ENCODE results near the gene INTS11.

The INTS11 gene

DNA sequence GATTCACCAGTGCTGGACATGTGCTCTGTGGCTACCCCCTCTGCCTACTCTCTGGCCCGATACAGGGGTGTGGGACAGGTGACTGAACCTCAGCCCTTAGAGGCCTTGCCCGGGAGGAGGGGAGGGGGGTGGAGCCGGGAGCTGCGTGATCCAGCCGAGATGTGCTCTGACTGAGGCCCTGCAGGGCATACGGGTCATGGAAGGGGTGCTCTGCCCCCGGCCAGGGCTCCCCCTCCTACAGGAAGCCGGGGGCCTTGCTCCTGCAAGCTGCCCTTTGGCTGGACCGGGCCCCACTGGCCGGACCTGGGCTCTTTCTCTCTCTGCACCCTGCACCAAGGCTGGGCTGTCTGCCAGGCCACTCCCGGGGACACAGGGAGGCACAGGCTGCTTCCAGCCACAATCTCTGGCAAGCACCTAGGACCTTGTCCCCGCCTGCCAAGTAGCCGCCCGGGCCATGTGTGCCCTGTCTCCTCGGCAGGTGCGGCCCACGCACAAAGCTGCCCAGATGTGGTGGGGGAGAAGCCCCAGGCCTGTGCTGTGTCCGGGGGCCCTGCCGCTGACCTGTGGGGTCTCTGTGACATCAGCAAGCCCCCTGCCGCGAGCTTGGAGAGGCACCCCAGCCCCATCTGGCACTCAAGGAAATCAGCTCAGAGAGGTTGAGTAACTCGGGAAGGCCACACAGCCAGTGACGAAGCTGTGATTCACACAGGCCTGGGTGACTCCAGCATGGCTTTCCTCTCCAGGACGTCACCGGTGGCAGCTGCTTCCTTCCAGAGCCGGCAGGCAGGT lies 42.7 kb downstream of the INTS11 start:
- no peaks in the 10 kb centered on the region for H3K36me3 ChIP-seq (ENCODE audit: insufficient read depth, low read length)
- TF ChIP-seq FOXP2 (optimal IDR thresholded peaks at IDR 0.05; ENCODE audit: control extremely low read depth, extremely low read length, insufficient read depth) (no peak), EZH2 (IDR thresholded peaks at IDR 0.05) (no peak), POLR2AphosphoS5 (IDR thresholded peaks at IDR 0.05; ENCODE audit: borderline replicate concordance, low read depth, low read length) (no peak)
- no peak overlapping the region for H3K4me3 ChIP-seq
- no peaks in the 10 kb centered on the region for H3K9me3 ChIP-seq (ENCODE audit: low read depth, low read length)
- H3K27ac ChIP-seq = no peak overlapping the region
- no peak overlapping the region for H3K9ac ChIP-seq (ENCODE audit: insufficient read length)
- DNase-seq (ENCODE audit: low read depth, low spot score) = no peak

DNA sequence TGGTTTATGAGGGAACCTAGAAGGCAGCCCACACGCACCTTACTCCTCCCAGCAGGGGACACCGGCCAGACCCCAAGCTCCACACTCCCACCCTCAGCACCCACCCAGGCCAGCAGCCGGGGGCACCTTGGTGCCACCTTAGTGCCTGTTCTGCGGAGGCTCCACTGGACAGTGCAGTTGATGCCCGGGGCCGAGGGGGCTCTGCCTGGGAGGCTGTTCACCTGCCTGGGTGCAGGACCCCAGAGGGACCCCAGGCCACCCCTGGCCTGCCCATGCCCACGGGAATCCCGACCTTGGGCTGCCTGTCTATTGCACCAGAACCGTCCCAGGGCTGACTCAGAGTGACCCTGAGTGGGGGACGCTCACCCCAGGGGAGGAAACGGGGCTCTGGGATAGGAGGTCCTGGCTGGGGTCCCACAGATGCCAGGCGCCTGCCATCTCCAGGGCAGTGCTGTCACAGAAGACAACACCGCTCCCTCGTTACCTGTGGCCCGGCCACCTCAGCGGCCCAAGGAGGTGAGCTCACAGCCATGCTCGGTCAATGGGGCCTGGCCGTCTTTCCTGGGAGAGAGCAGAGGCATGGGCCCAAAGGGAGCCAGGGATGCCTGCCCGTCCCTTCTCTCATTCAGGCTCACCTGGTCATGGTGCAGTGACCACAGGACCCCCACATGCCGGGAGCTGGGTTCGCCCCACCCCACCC lies 43.5 kb downstream of the INTS11 start:
- DNase-seq (ENCODE audit: low read depth, low spot score) = no peak

GRCh38 chr1:1279028-1279427 lies 45.4 kb downstream of the INTS11 start:
- Histone ChIP-seq H3K4me3 (no peak overlapping the region), H3K36me3 (ENCODE audit: insufficient read depth, low read length) (no peaks in the 10 kb centered on the region), H3K9me3 (ENCODE audit: low read depth, low read length) (no peaks in the 10 kb centered on the region), H3K9ac (ENCODE audit: insufficient read length) (no peak overlapping the region), H3K27ac (no peak overlapping the region)
- TF ChIP-seq EZH2 (IDR thresholded peaks at IDR 0.05) = no peak
- DNase-seq (ENCODE audit: low read depth, low spot score) = no peak

More for the DNA sequence above, 43.5 kb downstream of the INTS11 start:
- no peaks in the 10 kb centered on the region for H3K36me3 ChIP-seq (ENCODE audit: insufficient read depth, low read length)
- no peaks in the 10 kb centered on the region for H3K9me3 ChIP-seq (ENCODE audit: low read depth, low read length)
- no peak for TF ChIP-seq POLR2AphosphoS5 (IDR thresholded peaks at IDR 0.05; ENCODE audit: borderline replicate concordance, low read depth, low read length)
- TF ChIP-seq FOXP2 (optimal IDR thresholded peaks at IDR 0.05; ENCODE audit: control extremely low read depth, extremely low read length, insufficient read depth) = no peak
- TF ChIP-seq EZH2 (IDR thresholded peaks at IDR 0.05) = no peak
- no peak overlapping the region for H3K4me3 ChIP-seq
- H3K27ac ChIP-seq = no peak overlapping the region
- no peak overlapping the region for H3K9ac ChIP-seq (ENCODE audit: insufficient read length)

GRCh38 chr1:1278620-1279019 lies 45.8 kb downstream of the INTS11 start:
- Histone ChIP-seq H3K27ac (no peak overlapping the region), H3K36me3 (ENCODE audit: insufficient read depth, low read length) (no peaks in the 10 kb centered on the region), H3K4me3 (no peak overlapping the region), H3K9me3 (ENCODE audit: low read depth, low read length) (no peaks in the 10 kb centered on the region), H3K9ac (ENCODE audit: insufficient read length) (no peak overlapping the region)
- DNase-seq (ENCODE audit: low read depth, low spot score) = no peak
- no peak for TF ChIP-seq POLR2AphosphoS5 (IDR thresholded peaks at IDR 0.05; ENCODE audit: borderline replicate concordance, low read depth, low read length)
- TF ChIP-seq EZH2 (IDR thresholded peaks at IDR 0.05) = no peak
- no peak for TF ChIP-seq FOXP2 (optimal IDR thresholded peaks at IDR 0.05; ENCODE audit: control extremely low read depth, extremely low read length, insufficient read depth)

DNA sequence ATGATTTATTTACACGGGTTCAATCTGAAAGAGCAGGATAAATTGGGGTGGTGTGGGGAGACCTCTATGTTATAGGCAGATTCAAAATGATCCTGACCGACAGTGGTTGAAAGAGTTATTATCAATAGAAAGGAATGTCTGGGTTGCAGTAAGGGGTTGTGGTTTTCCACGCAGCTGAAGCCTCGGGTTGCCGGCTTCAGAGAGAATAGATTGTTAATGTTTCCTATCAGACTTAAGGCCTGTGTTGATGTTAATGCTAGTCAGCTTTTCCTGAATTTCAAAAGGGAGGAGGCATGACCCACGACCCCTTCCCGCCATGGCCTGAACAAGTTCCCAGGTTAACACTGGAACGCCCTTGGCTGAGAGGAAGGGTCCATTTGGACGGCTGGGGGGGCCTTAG lies 48.6 kb downstream of the INTS11 start:
- H3K9ac ChIP-seq (ENCODE audit: insufficient read length) = no peak overlapping the region
- peaks cover 12% of the 10 kb centered on the region for H3K36me3 ChIP-seq (ENCODE audit: insufficient read depth, low read length)
- no peak for TF ChIP-seq POLR2AphosphoS5 (IDR thresholded peaks at IDR 0.05; ENCODE audit: borderline replicate concordance, low read depth, low read length)
- no peak for TF ChIP-seq EZH2 (IDR thresholded peaks at IDR 0.05)
- no peak for TF ChIP-seq FOXP2 (optimal IDR thresholded peaks at IDR 0.05; ENCODE audit: control extremely low read depth, extremely low read length, insufficient read depth)
- H3K9me3 ChIP-seq (ENCODE audit: low read depth, low read length) = no peaks in the 10 kb centered on the region
- H3K4me3 ChIP-seq = no peak overlapping the region
- no peak overlapping the region for H3K27ac ChIP-seq
- DNase-seq (ENCODE audit: low read depth, low spot score) = no peak

- H3K9me3 ChIP-seq (ENCODE audit: low read depth, low read length) = no peaks in the 10 kb centered on the region
- H3K4me3 ChIP-seq = peak overlapping the region; percentile 92
- H3K36me3 ChIP-seq (ENCODE audit: insufficient read depth, low read length) = peaks cover 13% of the 10 kb centered on the region
- H3K27ac ChIP-seq = no peak overlapping the region
- TF ChIP-seq EZH2 (IDR thresholded peaks at IDR 0.05) = no peak
- TF ChIP-seq FOXP2 (optimal IDR thresholded peaks at IDR 0.05; ENCODE audit: control extremely low read depth, extremely low read length, insufficient read depth) = no peak
- no peak for TF ChIP-seq POLR2AphosphoS5 (IDR thresholded peaks at IDR 0.05; ENCODE audit: borderline replicate concordance, low read depth, low read length)
- no peak overlapping the region for H3K9ac ChIP-seq (ENCODE audit: insufficient read length)
- no peak for DNase-seq (ENCODE audit: low read depth, low spot score)
These were observed 49.5 kb downstream of the INTS11 start for GRCh38 chr1:1274931-1275431.

DNA sequence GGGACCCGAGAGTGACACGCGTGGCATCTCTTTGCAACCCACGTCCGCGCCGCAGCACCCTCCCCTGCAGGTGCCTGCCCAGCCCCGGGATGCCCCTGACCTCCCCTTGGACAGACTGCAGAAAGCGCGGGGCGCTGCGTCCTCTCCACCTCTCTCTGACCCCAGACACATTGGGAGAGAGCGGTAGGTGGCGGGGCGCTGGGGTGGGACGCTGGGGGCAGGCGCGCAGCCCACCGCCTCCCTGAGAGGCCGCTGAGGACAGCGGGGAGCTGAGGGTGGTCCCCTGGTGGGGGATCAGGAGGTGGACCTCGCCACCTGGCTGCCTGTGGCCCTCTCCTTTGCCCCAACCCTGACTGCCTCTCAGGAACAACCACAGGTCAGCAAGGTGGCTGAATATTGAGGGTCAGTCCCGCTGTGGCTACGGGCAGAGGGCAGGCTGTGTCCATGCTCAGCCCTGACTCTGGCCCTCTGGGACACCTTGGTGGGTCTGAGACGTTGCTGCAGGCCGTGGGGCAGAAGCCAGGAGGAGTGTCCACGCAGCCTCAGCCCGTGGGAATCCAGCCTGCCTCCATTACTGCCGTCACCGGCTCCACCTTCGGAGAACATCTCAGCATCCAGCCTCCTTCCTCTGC lies 50.0 kb downstream of the INTS11 start:
- DNase-seq (ENCODE audit: low read depth, low spot score) = no peak
- peak overlapping the region; percentile 70; the same call in 1 of the 2 replicates for H3K27ac ChIP-seq
- H3K9me3 ChIP-seq (ENCODE audit: low read depth, low read length) = no peaks in the 10 kb centered on the region
- peaks cover 13% of the 10 kb centered on the region for H3K36me3 ChIP-seq (ENCODE audit: insufficient read depth, low read length)
- peak overlapping the region; percentile 92 for H3K4me3 ChIP-seq
- TF ChIP-seq EZH2 (IDR thresholded peaks at IDR 0.05) (no peak), FOXP2 (optimal IDR thresholded peaks at IDR 0.05; ENCODE audit: control extremely low read depth, extremely low read length, insufficient read depth) (no peak), POLR2AphosphoS5 (IDR thresholded peaks at IDR 0.05; ENCODE audit: borderline replicate concordance, low read depth, low read length) (no peak)
- H3K9ac ChIP-seq (ENCODE audit: insufficient read length) = peak overlapping the region; percentile 90

Measured in SK-N-MC (cell line).